ENCODE results near the gene TPBGL. TPM values are rescaled to one million over a fixed set of nuclear protein-coding genes. Genes with fewer than 3 reads are reported as not detected.
"Not testable (repeated sequence)": the region's sequence is repeated elsewhere in the genome, so short reads cannot be mapped to it uniquely, and the experiment has no call there.

The TPBGL gene
- total RNA-seq, 4 donors from 2014 or later, result 0.09 TPM; not detected in 3

DNA sequence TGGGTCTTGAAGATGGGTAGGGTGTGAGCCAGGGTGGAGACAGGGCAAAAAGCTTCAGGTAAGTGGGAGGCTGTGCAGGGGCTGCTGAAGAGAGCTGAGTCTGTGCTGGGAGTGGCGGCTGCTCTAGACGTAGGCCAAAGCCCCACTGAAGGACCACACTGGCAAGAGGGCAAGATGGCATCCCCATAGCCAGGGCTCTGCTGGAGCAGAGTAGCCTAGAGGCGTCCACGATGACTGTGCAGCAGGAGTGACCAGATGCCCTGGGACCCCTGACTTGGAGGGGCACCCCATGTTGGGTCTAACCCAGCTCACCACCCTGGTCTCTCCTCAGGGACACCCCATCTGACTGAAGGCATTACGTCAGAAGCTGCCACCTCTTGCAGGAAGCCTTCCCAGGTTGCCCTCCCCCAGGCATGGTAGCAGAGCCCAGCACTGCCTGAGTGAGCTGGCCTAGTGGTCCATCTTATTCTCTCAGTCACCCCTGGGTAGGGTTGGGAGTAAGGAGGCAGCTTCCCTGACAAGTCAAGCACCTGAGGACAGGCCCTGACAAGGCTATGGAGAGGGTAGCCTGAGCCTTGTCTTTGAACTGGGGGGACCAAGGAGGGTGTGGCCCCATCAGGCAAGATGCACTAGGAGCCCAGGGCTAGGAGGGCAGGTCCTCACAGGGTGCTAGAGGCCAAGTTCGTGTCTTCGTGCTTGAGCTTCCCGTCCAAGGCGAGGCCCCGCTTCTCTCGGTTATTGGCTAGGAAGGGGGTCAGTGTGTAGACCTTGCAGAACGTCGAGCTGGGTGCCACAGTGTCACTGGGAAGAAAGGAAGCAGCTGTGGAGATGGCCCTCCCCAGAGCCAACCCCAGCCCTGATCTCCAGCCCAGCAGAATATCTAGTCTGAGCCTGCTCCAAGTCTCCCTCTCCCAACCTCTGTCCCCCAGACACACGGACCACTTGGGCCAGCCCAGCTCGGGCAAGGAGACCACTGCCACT lies 33.1 kb downstream of the TPBGL start:
- DNase-seq, result no peak
- H3K36me3 ChIP-seq, result peaks cover 3 to 83% (median 7%) of the 10 kb centered on the region in 3 donors
- TF ChIP-seq POLR2A (IDR thresholded peaks at IDR 0.05), result no peak
- TF ChIP-seq, protein P1, sequence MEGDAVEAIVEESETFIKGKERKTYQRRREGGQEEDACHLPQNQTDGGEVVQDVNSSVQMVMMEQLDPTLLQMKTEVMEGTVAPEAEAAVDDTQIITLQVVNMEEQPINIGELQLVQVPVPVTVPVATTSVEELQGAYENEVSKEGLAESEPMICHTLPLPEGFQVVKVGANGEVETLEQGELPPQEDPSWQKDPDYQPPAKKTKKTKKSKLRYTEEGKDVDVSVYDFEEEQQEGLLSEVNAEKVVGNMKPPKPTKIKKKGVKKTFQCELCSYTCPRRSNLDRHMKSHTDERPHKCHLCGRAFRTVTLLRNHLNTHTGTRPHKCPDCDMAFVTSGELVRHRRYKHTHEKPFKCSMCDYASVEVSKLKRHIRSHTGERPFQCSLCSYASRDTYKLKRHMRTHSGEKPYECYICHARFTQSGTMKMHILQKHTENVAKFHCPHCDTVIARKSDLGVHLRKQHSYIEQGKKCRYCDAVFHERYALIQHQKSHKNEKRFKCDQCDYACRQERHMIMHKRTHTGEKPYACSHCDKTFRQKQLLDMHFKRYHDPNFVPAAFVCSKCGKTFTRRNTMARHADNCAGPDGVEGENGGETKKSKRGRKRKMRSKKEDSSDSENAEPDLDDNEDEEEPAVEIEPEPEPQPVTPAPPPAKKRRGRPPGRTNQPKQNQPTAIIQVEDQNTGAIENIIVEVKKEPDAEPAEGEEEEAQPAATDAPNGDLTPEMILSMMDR (IDR thresholded peaks at IDR 0.05), result no peak

DNA sequence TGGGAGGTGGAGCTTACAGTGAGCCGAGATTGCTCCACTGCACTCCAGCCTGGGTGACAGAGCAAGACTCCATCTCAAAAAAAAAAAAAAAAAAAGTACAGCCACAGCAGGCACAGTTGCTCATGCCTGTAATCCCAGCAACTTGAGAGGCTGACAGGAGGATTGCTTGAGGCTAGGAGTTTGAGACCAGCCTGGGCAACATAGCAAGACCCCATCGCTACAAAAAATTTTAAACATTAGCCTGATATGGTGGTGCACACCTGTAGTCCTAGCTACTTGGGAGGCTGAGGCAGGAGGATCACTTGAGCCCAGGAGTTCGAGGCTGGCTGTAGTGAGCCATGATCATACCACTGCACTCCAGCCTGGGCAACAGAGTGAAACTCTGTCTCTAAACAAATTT lies 34.1 kb downstream of the TPBGL start:
- Histone ChIP-seq H3K4me1 (peaks cover 0 to 16% (median 0%) of the 10 kb centered on the region in 3 donors), H3K27ac (peak overlapping the region in 1 of 4 donors; percentile 58), H3K36me3 (peaks cover 3 to 82% (median 7%) of the 10 kb centered on the region in 3 donors)
- DNase-seq, H3K27me3 ChIP-seq, H3K4me3 ChIP-seq, H3K9me3 ChIP-seq: not testable (repeated sequence)
- intact Hi-C loops (cut with DNase I), result loop anchor here (10.0 kb wide), 1 partner anchor 260 kb away; no protein-coding TSS in a partner anchor
- WGBS, 2 donors, result 78 to 89% methylated on average over 3 of the region's 3 CpGs

More for the DNA sequence above, 33.1 kb downstream of the TPBGL start:
- Histone ChIP-seq H3K4me3 (no peak overlapping the region), H3K4me1 (peaks cover 0 to 12% (median 0%) of the 10 kb centered on the region in 3 donors), H3K9me3 (no peaks in the 10 kb centered on the region), H3K27ac (no peak overlapping the region), H3K27me3 (no peaks in the 10 kb centered on the region)
- WGBS, 2 donors, result 85 to 94% methylated on average over 4 to 11 of the region's 15 CpGs
- intact Hi-C loops (cut with DNase I), result loop anchor here (10.0 kb wide), 1 partner anchor 261 kb away; no protein-coding TSS in a partner anchor

DNA sequence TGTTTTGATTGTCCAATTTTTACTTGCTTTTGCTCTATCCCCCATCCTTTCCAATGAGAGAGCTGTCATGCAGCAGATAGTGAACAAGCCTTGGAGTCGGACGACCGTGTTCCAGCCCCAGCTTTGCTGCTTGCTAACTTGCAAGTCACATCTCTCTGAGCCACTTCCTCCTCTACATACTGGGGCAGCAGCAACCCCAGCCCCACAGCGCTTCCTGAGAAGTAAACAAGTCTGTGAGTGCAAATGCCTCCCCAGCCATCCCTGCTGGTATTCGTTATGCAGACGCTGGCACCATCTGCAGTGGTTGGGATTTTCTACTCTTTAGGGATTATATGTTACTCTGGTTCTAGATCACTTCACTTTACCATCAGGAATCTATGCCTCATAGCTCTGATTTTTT lies 35.0 kb downstream of the TPBGL start:
- Histone ChIP-seq H3K27ac (peak overlapping the region in 2 of 4 donors; percentile 32 to 58), H3K4me1 (peaks cover 0 to 25% (median 6%) of the 10 kb centered on the region in 3 donors), H3K9me3 (no peaks in the 10 kb centered on the region), H3K36me3 (peaks cover 3 to 76% (median 7%) of the 10 kb centered on the region in 3 donors), H3K27me3 (no peaks in the 10 kb centered on the region), H3K4me3 (no peak overlapping the region)
- TF ChIP-seq, protein P1 (IDR thresholded peaks at IDR 0.05), result no peak
- TF ChIP-seq POLR2A (IDR thresholded peaks at IDR 0.05), result peak in 1 of 4 donors; percentile 40
- intact Hi-C loops (cut with DNase I), result loop anchor here (10.0 kb wide), 1 partner anchor 259 kb away; no protein-coding TSS in a partner anchor
- peak; percentile 24 for DNase-seq
- WGBS, 2 donors, result 42 to 66% methylated on average over 6 of the region's 6 CpGs

DNA sequence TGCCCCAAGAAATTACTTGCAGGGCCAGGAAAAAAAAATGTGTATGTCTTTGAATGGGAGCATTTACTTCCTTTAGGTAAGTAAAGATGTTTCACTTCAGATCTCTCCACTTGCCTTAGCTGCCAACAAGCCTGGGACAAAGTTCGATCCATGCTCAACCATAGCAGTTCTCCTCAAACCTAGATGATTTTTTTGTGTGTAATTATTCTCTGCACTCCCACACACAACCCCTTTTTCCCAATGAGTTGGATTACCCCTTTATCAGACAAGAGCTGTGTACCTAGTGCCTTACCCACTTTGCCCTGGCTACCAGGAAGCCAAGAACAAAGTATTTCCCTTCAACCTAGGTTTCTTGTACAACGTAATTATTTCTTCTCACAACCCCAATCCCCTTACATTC lies 35.6 kb downstream of the TPBGL start:
- H3K4me3 ChIP-seq, result no peak overlapping the region
- H3K9me3 ChIP-seq, result no peaks in the 10 kb centered on the region
- no peaks in the 10 kb centered on the region for H3K27me3 ChIP-seq
- WGBS, 2 donors, result 67 to 81% methylated on average over 2 of the region's 2 CpGs
- intact Hi-C loops (cut with DNase I), result loop anchor here (10.0 kb wide), 1 partner anchor 259 kb away; no protein-coding TSS in a partner anchor
- peaks cover 3 to 73% (median 7%) of the 10 kb centered on the region in 3 donors for H3K36me3 ChIP-seq
- no peak for DNase-seq
- peak overlapping the region in 2 of 4 donors; percentile 25 to 58 for H3K27ac ChIP-seq
- TF ChIP-seq, protein P1 (IDR thresholded peaks at IDR 0.05), result no peak
- TF ChIP-seq POLR2A (IDR thresholded peaks at IDR 0.05), result no peak
- peaks cover 0 to 31% (median 11%) of the 10 kb centered on the region in 3 donors for H3K4me1 ChIP-seq

DNA sequence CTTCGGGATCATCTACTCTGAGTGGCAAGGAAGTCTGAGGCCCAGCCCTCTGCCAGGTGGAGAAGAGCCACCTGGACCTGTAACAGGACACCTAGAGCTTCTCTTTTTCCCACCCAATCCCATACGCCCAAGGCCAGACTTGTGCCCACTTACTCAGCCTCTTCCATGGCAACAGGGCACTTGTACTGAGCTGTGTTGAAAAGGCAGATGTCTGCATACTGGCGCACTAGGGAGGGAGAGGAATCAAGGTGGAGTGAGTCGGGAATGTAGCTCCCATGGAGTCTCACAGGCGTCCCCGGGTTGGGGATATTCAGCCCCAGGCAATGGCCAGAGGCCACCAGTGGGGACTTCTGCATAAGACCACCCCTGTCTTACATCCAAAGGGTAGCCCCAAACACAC lies 36.1 kb downstream of the TPBGL start:
- no peaks in the 10 kb centered on the region for H3K9me3 ChIP-seq
- H3K4me3 ChIP-seq, result no peak overlapping the region
- DNase-seq, result no peak
- H3K27ac ChIP-seq, result peak overlapping the region in 2 of 4 donors; percentile 25 to 58
- 67 to 69% methylated on average over 2 of the region's 6 CpGs for WGBS, 2 donors
- intact Hi-C loops (cut with DNase I), result loop anchor here (10.0 kb wide), 1 partner anchor 258 kb away; no protein-coding TSS in a partner anchor
- H3K4me1 ChIP-seq, result peaks cover 0 to 32% (median 11%) of the 10 kb centered on the region in 3 donors
- peaks cover 3 to 73% (median 7%) of the 10 kb centered on the region in 3 donors for H3K36me3 ChIP-seq
- no peaks in the 10 kb centered on the region for H3K27me3 ChIP-seq
- TF ChIP-seq, protein P1 (IDR thresholded peaks at IDR 0.05), result no peak
- TF ChIP-seq POLR2A (IDR thresholded peaks at IDR 0.05), result no peak
